ENCODE results near the gene SOWAHC. TPM values are rescaled to one million over a fixed set of nuclear protein-coding genes. Genes with fewer than 3 reads are reported as not detected.

Gene SOWAHC
- total RNA-seq, 1 experiment from 2014 or later = 21.4 TPM

DNA sequence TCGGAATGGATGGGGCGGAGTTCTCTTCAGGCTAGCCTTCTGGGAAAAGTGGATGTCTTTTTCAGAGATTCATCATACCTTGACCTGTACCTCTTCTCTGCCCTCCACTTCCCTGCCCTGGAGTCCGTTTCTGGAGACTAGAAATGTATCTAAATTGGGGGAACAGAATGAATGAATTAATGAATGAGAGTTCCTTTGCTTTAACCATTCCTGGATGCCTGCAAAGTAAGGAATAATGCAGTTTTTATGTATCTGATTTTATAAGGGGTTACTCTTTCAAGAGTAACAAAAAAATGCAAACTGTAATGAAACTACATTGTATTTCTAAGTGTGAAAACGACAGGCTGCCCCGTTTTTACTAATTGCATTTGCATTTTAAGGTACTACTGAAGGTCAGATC lies 2.0 kb downstream of the SOWAHC start:
- peak overlapping the region; percentile 95 for H3K4me3 Mint-ChIP-seq (ENCODE audit: unreplicated experiment)
- no peaks in the 10 kb centered on the region for H3K9me3 Mint-ChIP-seq (ENCODE audit: unreplicated experiment)
- ChIA-PET CTCF (interaction anchor here (3.1 kb wide), 1 partner anchor 29 kb away, joined by 12 read pairs; no protein-coding TSS in a partner anchor), POLR2A (no interaction called here)
- Histone ChIP-seq H3K4me1 (peaks cover 34% of the 10 kb centered on the region), H3K9me3 (no peaks in the 10 kb centered on the region), H3K27me3 (replicated peaks; ENCODE audit: control insufficient read depth, insufficient read depth, low read length) (no peaks in the 10 kb centered on the region), H3K36me3 (ENCODE audit: control insufficient read depth, insufficient read depth, low read length) (no peaks in the 10 kb centered on the region; the same call in 1 of the 2 replicates), H3K4me3 (ENCODE audit: low read depth, low read length) (peak overlapping the region; percentile 68)
- TF ChIP-seq, protein P1, sequence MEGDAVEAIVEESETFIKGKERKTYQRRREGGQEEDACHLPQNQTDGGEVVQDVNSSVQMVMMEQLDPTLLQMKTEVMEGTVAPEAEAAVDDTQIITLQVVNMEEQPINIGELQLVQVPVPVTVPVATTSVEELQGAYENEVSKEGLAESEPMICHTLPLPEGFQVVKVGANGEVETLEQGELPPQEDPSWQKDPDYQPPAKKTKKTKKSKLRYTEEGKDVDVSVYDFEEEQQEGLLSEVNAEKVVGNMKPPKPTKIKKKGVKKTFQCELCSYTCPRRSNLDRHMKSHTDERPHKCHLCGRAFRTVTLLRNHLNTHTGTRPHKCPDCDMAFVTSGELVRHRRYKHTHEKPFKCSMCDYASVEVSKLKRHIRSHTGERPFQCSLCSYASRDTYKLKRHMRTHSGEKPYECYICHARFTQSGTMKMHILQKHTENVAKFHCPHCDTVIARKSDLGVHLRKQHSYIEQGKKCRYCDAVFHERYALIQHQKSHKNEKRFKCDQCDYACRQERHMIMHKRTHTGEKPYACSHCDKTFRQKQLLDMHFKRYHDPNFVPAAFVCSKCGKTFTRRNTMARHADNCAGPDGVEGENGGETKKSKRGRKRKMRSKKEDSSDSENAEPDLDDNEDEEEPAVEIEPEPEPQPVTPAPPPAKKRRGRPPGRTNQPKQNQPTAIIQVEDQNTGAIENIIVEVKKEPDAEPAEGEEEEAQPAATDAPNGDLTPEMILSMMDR (IDR thresholded peaks at IDR 0.05; ENCODE audit: insufficient read depth in 1 of 2, low read depth in 1 of 2, low read length in 1 of 2, severe bottlenecking in 1 of 2, unreplicated experiment in 1 of 2) = no peak
- H3K27me3 Mint-ChIP-seq (ENCODE audit: insufficient read depth, unreplicated experiment) = no peaks in the 10 kb centered on the region
- no peak for DNase-seq
- peak overlapping the region; percentile 88 for H3K27ac Mint-ChIP-seq (ENCODE audit: unreplicated experiment)
- intact Hi-C loops (cut with micrococcal nuclease; ENCODE audit: unreplicated experiment) = no loop called here
- no TSS peak for BruUV-seq (replicated peaks)
- peaks cover 26% of the 10 kb centered on the region for H3K36me3 Mint-ChIP-seq (ENCODE audit: insufficient read depth, unreplicated experiment)
- H3K4me1 Mint-ChIP-seq (ENCODE audit: low read depth, unreplicated experiment) = peaks cover 16% of the 10 kb centered on the region

DNA sequence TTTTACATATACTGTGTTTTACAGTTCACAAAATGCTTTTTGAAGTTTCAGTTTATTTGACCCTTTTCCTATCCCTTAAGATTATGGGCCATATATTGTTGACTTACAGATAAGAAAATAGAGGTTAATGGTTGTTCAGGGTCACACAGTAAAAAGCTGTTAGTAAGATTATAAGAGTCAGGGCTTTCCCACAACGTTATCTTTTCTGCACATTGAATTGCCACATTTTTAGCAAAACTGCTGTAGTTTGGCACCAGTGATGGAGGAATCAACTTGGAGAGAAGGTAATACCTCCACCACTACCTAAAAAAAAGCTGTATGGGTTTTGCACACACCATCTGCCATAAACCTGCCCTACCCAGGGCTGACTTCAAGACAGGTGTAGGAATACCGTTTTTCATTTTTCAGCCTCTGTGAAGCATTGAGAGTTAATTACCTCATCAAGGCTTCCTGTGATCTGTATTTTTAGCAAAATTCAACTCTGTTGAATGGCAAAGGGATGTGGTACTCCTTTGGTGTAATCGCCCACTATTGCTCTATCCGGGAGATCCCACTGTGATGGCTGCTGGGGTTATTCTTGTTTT lies 5.0 kb downstream of the SOWAHC start:
- TF ChIP-seq, protein P1 (IDR thresholded peaks at IDR 0.05; ENCODE audit: insufficient read depth in 1 of 2, low read depth in 1 of 2, low read length in 1 of 2, severe bottlenecking in 1 of 2, unreplicated experiment in 1 of 2) = no peak
- Histone ChIP-seq H3K27me3 (replicated peaks; ENCODE audit: control insufficient read depth, insufficient read depth, low read length) (no peaks in the 10 kb centered on the region), H3K36me3 (ENCODE audit: control insufficient read depth, insufficient read depth, low read length) (no peaks in the 10 kb centered on the region; the same call in 1 of the 2 replicates), H3K4me1 (peaks cover 50% of the 10 kb centered on the region), H3K9me3 (no peaks in the 10 kb centered on the region), H3K4me3 (ENCODE audit: low read depth, low read length) (no peak overlapping the region)
- no peaks in the 10 kb centered on the region for H3K27me3 Mint-ChIP-seq (ENCODE audit: insufficient read depth, unreplicated experiment)
- intact Hi-C loops (cut with micrococcal nuclease; ENCODE audit: unreplicated experiment) = no loop called here
- ChIA-PET CTCF (no interaction called here), POLR2A (no interaction called here)
- H3K9me3 Mint-ChIP-seq (ENCODE audit: unreplicated experiment) = no peaks in the 10 kb centered on the region
- H3K36me3 Mint-ChIP-seq (ENCODE audit: insufficient read depth, unreplicated experiment) = peaks cover 14% of the 10 kb centered on the region
- H3K4me3 Mint-ChIP-seq (ENCODE audit: unreplicated experiment) = no peak overlapping the region
- no peak overlapping the region for H3K27ac Mint-ChIP-seq (ENCODE audit: unreplicated experiment)
- no peak for DNase-seq
- peaks cover 30% of the 10 kb centered on the region for H3K4me1 Mint-ChIP-seq (ENCODE audit: low read depth, unreplicated experiment)
- no TSS peak for BruUV-seq (replicated peaks)

DNA sequence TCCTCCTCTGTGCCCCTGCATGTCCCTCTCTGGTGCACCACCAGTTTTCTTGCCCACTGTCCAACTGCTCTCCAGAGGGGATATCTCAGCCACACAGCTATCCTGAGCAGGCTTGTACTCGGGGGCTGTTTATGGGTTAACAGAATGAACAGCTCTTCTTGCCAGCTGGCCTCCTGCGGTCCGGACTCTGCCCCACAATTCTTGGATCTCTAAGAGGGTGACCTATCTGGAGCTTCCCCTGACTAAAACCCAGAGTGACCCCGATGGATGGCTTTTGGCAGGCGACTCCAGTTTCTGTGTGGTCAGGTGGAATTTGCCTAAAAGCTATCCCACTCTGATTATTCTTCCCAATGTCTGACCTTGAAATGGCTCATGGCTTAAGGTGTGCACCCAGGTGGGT lies 9.1 kb downstream of the SOWAHC start:
- TF ChIP-seq, protein P1 (IDR thresholded peaks at IDR 0.05; ENCODE audit: insufficient read depth in 1 of 2, low read depth in 1 of 2, low read length in 1 of 2, severe bottlenecking in 1 of 2, unreplicated experiment in 1 of 2) = no peak
- Histone ChIP-seq H3K36me3 (ENCODE audit: control insufficient read depth, insufficient read depth, low read length) (no peaks in the 10 kb centered on the region), H3K9me3 (no peaks in the 10 kb centered on the region), H3K27me3 (replicated peaks; ENCODE audit: control insufficient read depth, insufficient read depth, low read length) (no peaks in the 10 kb centered on the region), H3K4me3 (ENCODE audit: low read depth, low read length) (no peak overlapping the region), H3K4me1 (peaks cover 41% of the 10 kb centered on the region)
- no peaks in the 10 kb centered on the region for H3K27me3 Mint-ChIP-seq (ENCODE audit: insufficient read depth, unreplicated experiment)
- intact Hi-C loops (cut with micrococcal nuclease; ENCODE audit: unreplicated experiment) = no loop called here
- peaks cover 27% of the 10 kb centered on the region for H3K4me1 Mint-ChIP-seq (ENCODE audit: low read depth, unreplicated experiment)
- peak overlapping the region; percentile 73 for H3K27ac Mint-ChIP-seq (ENCODE audit: unreplicated experiment)
- CTCF ChIA-PET = interaction anchor here (0.5 to 1.6 kb wide), 4 partner anchors 9 to 50 kb away, joined by 3 to 11 read pairs (median 4); partner anchors contain the start of genes SEPTIN10 and SOWAHC
- no TSS peak for BruUV-seq (replicated peaks)
- H3K36me3 Mint-ChIP-seq (ENCODE audit: insufficient read depth, unreplicated experiment) = no peaks in the 10 kb centered on the region
- H3K9me3 Mint-ChIP-seq (ENCODE audit: unreplicated experiment) = no peaks in the 10 kb centered on the region
- H3K4me3 Mint-ChIP-seq (ENCODE audit: unreplicated experiment) = peak overlapping the region; percentile 50
- POLR2A ChIA-PET = interaction anchor here (0.9 to 3.0 kb wide), 2 partner anchors 9 to 22 kb away, joined by 6 to 29 read pairs; partner anchors contain the start of genes SEPTIN10 and SOWAHC
- no peak for DNase-seq

Data from Caco-2 (cell line).